ENCODE results near the gene EIF5AL1. TPM values are rescaled to one million over a fixed set of nuclear protein-coding genes. Genes with fewer than 3 reads are reported as not detected.
A peak's percentile ranks its signal among the peaks of the same experiment; 100 is the strongest.

The EIF5AL1 gene
- total RNA-seq, 2 experiments from 2014 or later: 1.0 to 1.1 TPM

DNA sequence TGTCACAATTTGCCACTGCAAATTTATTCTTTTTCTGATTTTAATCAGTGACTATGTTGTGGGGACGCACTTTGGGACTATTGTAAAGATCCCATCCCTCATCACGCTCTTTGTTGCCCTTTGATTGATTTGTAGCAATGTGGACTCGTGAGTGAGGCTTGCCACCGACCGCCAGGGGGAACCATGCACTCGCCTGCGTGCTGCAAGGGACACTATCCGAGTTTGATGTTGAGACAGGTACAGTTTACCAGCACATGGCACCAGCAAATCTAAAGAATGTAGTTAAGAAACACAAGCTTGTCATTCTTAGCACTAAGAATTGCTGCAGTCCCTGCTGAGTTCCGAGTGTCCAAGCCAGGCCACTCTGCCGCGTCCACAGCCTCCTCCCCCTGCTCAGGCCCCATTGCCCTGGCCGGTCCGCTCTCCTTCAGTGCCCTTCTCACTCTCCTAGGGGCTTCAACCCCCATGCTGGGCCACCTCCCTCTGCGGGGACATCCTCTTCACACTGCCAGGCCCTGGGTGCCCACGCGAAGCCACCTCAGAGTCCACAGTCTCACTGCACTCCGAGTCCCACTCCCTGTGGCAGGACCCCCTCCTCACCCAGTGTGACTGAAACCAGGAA is 49.9 kb downstream of the EIF5AL1 start:
- peak; percentile 78 for DNase-seq
- no peaks in the 10 kb centered on the region for H3K4me1 Mint-ChIP-seq (ENCODE audit: low read depth)
- peaks cover 15% of the 10 kb centered on the region for H3K27me3 Mint-ChIP-seq
- ATAC-seq: peak; percentile 86
- intact Hi-C loops (cut with micrococcal nuclease): loop anchor here (10.0 kb wide), 1 partner anchor 363 kb away; no protein-coding TSS in a partner anchor
- no peak overlapping the region for H3K27ac Mint-ChIP-seq
- POLR2A ChIA-PET: no interaction called here
- CTCF ChIA-PET: interaction anchor here (0.7 to 1.5 kb wide), 5 partner anchors 10 to 74 kb away, joined by 3 to 5 read pairs (median 3); no protein-coding TSS in a partner anchor
- no peaks in the 10 kb centered on the region for H3K9me3 Mint-ChIP-seq
- peak; percentile 71 for TF ChIP-seq CTCF (IDR thresholded peaks at IDR 0.05)
- H3K36me3 Mint-ChIP-seq (ENCODE audit: low read depth): no peaks in the 10 kb centered on the region
- H3K4me3 Mint-ChIP-seq: no peak overlapping the region

- H3K27me3 Mint-ChIP-seq: peaks cover 21% of the 10 kb centered on the region
- CTCF ChIA-PET: interaction anchor here (1.3 to 1.5 kb wide), 2 partner anchors 11 to 75 kb away, joined by 3 to 5 read pairs; no protein-coding TSS in a partner anchor
- no peak overlapping the region for H3K27ac Mint-ChIP-seq
- H3K4me1 Mint-ChIP-seq (ENCODE audit: low read depth): no peaks in the 10 kb centered on the region
- no peak for TF ChIP-seq CTCF (IDR thresholded peaks at IDR 0.05)
- intact Hi-C loops (cut with micrococcal nuclease): loop anchor here (10.0 kb wide), 1 partner anchor 361 kb away; no protein-coding TSS in a partner anchor
- POLR2A ChIA-PET: no interaction called here
- no peak overlapping the region for H3K4me3 Mint-ChIP-seq
- no peak for ATAC-seq
- H3K36me3 Mint-ChIP-seq (ENCODE audit: low read depth): no peaks in the 10 kb centered on the region
- DNase-seq: no peak
- H3K9me3 Mint-ChIP-seq: no peaks in the 10 kb centered on the region
Measured at GRCh38 chr10:79563426-79563825, 51.1 kb downstream of the EIF5AL1 start.

Other genes starting within 250 kb of the EIF5AL1 start
- gene PPIF, start 165.1 kb upstream of the EIF5AL1 start, total RNA-seq: 10 to 100 TPM; 81.5 to 88.6 TPM
- gene ZCCHC24, start 66.9 kb upstream of the EIF5AL1 start, total RNA-seq: 1 to 10 TPM; 1.0 to 1.7 TPM
- not detected for gene SFTPA2, start 47.9 kb downstream of the EIF5AL1 start, total RNA-seq
- not detected for gene SFTPA1, start 98.4 kb downstream of the EIF5AL1 start, total RNA-seq
- under 1 TPM; 0.18 to 0.83 TPM for gene NUTM2B, start 190.7 kb downstream of the EIF5AL1 start, total RNA-seq